ENCODE data around the gene ID1. TPM values are rescaled to one million over a fixed set of nuclear protein-coding genes. Genes with fewer than 3 reads are reported as not detected.

The ID1 gene
- total and polyA plus RNA-seq, 2 of the 13 experiments (the other 11 are each of a cell fraction or from before 2014, with no cell fraction given): 320 to 419 TPM

DNA sequence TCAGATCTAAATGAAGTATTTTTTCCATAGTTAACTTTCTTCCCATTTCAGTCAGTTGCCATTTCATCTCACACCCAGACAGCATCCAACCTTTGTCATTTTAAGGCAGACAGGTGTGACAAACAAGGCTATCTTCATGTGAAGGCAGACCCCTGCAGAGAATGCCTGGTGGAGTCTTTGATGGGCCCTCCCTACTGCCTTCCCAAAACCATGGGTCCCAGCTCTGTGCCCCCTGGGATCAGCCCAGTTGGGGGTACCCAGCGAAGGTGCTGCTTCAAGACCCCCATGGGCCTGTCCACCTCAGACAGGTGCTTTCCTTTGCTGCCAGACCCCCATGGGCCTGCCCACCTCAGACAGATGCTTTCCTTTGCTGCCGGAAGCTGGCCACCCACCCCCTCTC is 28.3 kb upstream of the ID1 start:
- Histone ChIP-seq H3K4me2 (ENCODE audit: low read depth, low read length) (no peak overlapping the region), H4K20me1 (ENCODE audit: insufficient read depth, low read length) (no peaks in the 10 kb centered on the region), H3K4me3 (replicated peaks in 1 of 3; ENCODE audit: insufficient read depth in 1 of 3, low read depth in 2 of 3, low read length in 3 of 3) (no peak overlapping the region), H3K4me1 (ENCODE audit: insufficient read depth, low read length) (peaks cover 46% of the 10 kb centered on the region), H3K79me2 (ENCODE audit: insufficient read depth, low read length) (peaks cover 11% of the 10 kb centered on the region), H3K9me3 (ENCODE audit: low read length) (no peaks in the 10 kb centered on the region), H3K27me3 (ENCODE audit: control insufficient read depth in 1 of 2, insufficient read depth in 2 of 2, low read length in 2 of 2) (no peaks in the 10 kb centered on the region; a peak in 1 of 5 replicates), H3K9ac (ENCODE audit: insufficient read depth, low read depth, low read length) (no peak overlapping the region), H3K36me3 (replicated peaks in 1 of 2; ENCODE audit: control insufficient read depth in 1 of 2, insufficient read depth in 2 of 2, low read length in 2 of 2) (no peaks in the 10 kb centered on the region), H2AFZ (ENCODE audit: low read length) (no peak overlapping the region), H3K27ac (ENCODE audit: extremely low read length, insufficient read depth, low read length) (no peak overlapping the region)
- intact Hi-C loops (cut with micrococcal nuclease; ENCODE audit: unreplicated experiment): no loop called here
- no peak for FAIRE-seq
- no peak for DNase-seq (ENCODE audit: low spot score)
- WGBS (ENCODE audit: low lambda C conversion rate): 74% methylated on average over 2 of the region's 2 CpGs
- in situ Hi-C loops (cut with HindIII; ENCODE audit: extremely low pct_ligation_motif_present, low pct_unique_long_range_greater_than_20kb): no loop called here
- no peak for ATAC-seq
- BruUV-seq (replicated peaks): no TSS peak
- ChIA-PET POLR2A (interaction anchor here (2.3 to 16.4 kb wide), 3 partner anchors 10 to 31 kb away, joined by 10 to 1427 read pairs (median 85); partner anchors contain the start of gene ID1), CTCF (ENCODE audit: low intra/inter-chr PET ratio, low total read pairs) (no interaction called here)
- no peak for TF ChIP-seq ZZZ3 (CRISPR knock-in tag; IDR thresholded peaks at IDR 0.05; ENCODE audit: borderline replicate concordance)
- TF ChIP-seq NFYC (CRISPR knock-in tag; IDR thresholded peaks at IDR 0.05): no peak
- TF ChIP-seq ZNF382 (CRISPR knock-in tag; IDR thresholded peaks at IDR 0.05; ENCODE audit: borderline replicate concordance): no peak
- no peak for TF ChIP-seq POGK (CRISPR knock-in tag; conservative IDR thresholded peaks at IDR 0.05)
- no peak for TF ChIP-seq ZNF678 (CRISPR knock-in tag; IDR thresholded peaks at IDR 0.05)
- TF ChIP-seq MED8 (CRISPR knock-in tag; IDR thresholded peaks at IDR 0.05; ENCODE audit: insufficient replicate concordance): no peak
- no peak for TF ChIP-seq TBL1XR1 (IDR thresholded peaks at IDR 0.05; ENCODE audit: borderline replicate concordance, low read length, partially characterized antibody)
- TF ChIP-seq, protein P1, sequence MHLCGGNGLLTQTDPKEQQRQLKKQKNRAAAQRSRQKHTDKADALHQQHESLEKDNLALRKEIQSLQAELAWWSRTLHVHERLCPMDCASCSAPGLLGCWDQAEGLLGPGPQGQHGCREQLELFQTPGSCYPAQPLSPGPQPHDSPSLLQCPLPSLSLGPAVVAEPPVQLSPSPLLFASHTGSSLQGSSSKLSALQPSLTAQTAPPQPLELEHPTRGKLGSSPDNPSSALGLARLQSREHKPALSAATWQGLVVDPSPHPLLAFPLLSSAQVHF (CRISPR knock-in tag; IDR thresholded peaks at IDR 0.05): no peak
- TF ChIP-seq MAZ (IDR thresholded peaks at IDR 0.05; ENCODE audit: borderline replicate concordance, low read depth, low read length): no peak
- TF ChIP-seq MAZ (CRISPR knock-in tag; IDR thresholded peaks at IDR 0.05; ENCODE audit: low read depth): no peak
- TF ChIP-seq MAF1 (CRISPR knock-in tag; IDR thresholded peaks at IDR 0.05; ENCODE audit: borderline replicate concordance): no peak
- TF ChIP-seq FOXO1 (CRISPR knock-in tag; IDR thresholded peaks at IDR 0.05): no peak
- TF ChIP-seq CREBL2 (CRISPR knock-in tag; IDR thresholded peaks at IDR 0.05; ENCODE audit: borderline replicate concordance): no peak
- no peak for TF ChIP-seq CBX5 (CRISPR knock-in tag; IDR thresholded peaks at IDR 0.05; ENCODE audit: borderline replicate concordance)
- TF ChIP-seq TCF7 (IDR thresholded peaks at IDR 0.05; ENCODE audit: low read depth): no peak
- TF ChIP-seq ZNF296 (CRISPR knock-in tag; conservative IDR thresholded peaks at IDR 0.05): no peak
- no peak for TF ChIP-seq MIXL1 (CRISPR knock-in tag; IDR thresholded peaks at IDR 0.05)
- no peak for TF ChIP-seq ZNF30 (CRISPR knock-in tag; IDR thresholded peaks at IDR 0.05)
- TF ChIP-seq MBD4 (IDR thresholded peaks at IDR 0.05; ENCODE audit: borderline replicate concordance, low read length): no peak

Measured in HepG2 (cell line).